ENCODE results near the gene DSCAML1.
"Not testable (repeated sequence)": the region's sequence is repeated elsewhere in the genome, so short reads cannot be mapped to it uniquely, and the experiment has no call there.

Gene DSCAML1

DNA sequence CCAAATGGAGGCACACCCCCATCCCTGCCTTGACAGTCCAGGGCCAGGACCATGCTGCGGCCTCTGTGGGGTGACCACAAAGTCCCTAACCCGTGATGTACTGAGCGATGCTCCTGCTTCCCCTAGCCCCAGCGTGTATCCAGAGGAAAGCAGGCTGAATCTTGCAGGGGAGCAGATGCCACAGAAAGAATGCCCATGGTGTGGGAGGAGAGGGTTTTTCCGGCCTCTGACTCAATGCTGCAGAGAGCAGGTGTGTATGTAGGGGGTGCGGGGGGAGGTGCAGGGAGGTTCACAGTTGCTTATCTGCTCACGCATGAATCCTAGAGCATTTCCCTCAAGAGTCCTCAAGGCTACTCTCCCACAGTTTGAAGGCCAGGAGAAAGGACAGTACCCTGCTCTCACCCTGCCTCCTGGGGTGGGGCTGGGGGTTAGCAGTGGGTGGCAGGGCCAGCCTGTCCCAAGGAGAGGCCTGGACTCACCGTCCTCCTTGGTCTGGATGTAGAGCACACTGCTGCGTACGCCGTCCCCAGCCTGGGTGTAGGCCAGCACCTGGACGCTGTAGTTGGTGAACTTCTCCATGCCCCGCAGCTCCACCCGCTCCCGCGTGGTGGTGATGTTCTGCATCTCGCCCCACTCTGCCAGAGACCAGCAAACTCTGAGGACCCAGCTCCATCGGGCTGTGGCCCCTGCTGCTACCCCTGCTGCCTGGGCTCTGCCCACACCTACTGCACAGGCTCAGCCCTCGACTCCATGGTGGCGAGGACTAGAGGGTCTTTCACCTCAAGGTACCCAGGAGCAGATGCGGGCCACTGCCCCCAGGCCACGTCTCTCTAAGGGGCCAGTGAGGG lies 338.5 kb downstream of the DSCAML1 start:
- DNase-seq = no peak

DNA sequence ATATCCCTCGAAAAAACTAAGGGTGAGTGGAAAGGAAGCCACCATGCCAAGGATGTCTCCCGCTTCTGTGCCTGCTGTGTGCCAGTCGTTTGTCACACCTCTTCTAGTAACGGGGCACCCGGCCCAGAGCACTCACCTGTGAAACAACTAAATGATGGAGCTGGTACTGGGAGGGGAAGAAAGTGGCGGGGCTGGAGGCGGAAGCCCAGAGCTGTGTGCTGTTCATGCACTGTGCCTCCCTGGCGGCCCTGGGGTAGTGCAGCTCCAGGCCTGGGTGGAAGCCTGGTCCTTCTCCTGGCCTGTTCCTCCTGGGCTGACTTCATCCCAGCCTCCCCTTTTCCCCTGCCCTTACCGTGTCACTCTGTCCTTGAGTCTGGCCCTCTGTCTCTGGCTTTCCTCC lies 339.2 kb downstream of the DSCAML1 start:
- DNase-seq = no peak

DNA sequence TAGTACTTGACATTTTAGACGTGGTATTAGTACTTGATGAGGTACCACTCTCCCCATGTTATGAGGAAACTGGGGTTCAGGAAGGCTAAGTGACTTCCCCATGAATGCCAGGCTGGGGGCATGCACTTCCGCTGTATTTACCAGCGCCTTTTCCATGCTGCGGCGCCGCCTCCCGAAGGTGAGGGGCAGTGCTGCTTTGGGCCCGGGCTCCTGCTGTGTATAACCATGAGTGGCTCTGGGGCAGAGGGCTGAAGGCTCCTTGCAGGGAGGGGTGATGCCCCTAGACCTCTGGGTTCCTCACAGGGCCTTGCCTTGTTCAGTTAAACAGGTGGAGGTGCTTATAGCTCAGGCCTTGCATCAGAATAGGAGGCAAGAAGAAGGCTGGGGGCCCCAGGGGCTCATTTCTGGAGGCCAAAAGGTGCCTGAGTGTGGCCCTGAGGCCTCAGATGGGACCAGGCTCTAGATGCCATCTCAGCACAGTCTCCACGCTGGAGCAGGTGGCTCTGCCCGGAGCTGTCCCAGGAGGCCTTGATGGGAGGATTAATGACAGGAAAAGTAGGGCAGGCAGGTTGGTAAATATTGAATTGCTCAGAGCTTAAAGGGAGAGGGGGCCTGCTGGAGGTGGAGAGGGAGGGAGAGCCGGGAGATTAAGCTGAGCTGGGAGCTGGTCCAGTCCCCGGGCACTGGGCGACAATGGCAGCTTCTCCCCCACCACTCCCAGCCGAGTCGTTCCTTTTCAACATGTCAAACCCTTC lies 339.8 kb downstream of the DSCAML1 start:
- peak; percentile 1 for DNase-seq

DNA sequence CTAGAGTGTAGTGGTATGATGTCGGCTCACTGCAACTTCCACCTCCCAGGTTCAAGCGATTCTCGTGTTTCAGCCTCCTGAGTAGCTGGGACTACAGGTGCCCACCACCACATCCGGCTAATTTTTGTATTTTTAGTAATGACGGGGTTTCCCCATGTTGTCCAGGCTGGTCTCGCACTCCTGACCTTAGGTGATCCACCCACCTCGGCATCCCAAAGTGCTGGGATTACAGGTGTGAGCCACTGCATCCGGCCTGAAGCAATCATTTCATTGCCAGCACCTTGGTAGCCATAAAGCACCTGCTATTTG lies 340.3 kb downstream of the DSCAML1 start:
- not testable (repeated sequence) for DNase-seq

DNA sequence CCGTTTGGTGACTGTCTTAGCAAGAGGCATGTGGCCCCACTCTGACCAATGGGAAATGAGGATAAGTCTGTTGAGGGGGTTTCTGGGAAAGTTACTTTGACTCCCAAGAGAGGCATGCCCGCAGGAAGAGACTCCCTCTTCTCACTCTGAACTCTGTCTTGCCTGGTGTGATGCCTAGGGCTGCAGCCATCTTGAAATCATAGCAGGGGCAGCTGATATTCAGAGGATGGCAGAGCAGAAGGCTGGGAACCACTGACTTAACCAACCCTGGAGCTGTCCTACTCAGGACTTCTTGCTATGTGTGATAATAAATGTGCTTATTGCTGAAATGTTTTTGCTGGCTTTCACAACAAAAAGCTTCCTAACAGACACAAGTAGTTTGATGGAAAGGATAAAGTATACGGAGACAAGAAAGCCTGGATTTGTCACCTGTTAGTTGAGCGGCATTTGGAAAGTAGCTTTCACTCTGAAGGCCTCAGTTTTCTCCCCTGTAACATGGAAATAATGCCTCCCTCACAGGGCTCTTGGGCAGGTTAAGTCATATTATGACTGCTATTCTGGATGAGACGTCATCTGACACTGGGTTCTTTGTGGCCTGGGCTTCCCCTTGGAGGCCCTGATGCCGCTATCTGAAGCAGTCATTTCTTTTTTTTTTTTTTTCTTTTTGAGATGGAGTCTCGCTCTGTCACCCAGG lies 340.8 kb downstream of the DSCAML1 start:
- no peak for DNase-seq

DNA sequence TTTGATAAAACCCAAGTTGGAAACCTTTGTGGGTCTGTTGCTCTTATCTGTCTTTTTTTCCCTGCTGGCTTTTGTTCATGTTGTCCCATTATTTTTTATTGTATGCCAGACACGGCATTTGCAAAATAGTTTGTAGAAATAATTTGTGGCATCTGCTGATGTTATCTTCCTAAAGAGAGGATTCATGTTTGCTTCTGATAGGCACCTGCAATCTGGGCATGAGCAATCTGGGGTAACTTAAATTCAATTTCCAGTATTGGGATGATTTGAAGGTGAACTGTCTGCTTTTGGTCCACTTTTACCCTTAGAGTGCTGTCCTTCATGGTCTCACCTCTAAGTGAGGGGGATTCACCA lies 342.5 kb downstream of the DSCAML1 start:
- no peak for DNase-seq

DNA sequence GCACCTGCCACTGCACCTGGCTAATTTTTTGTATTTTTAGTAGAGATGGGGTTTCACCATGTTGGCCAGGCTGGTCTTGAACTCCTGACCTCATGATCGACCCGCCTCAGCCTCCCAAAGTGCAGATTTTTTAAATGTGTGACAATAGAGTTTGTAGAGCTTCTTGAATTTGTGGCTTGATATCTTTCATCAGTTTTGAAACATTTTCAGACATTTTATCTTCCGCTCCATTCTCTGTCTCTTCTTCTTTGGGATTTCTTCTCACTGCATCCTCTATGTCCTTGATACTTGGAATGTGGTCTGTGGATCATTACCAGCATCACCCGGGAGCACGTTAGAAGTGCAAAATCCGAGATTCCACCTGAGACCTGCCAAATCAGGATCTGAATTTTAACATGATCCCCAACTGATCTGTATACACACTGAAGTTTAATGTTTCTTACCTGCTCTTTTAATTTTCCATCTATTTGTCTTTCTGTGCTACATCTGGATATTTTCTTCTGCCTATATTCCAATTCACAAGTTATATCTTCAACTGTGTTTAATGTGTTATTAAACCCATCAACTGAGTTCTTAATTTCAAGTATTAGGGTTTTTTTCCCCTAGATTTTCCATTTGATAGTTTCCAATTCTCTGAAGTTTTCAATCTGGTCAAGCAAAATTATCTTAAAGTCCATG lies 343.0 kb downstream of the DSCAML1 start:
- no peak for DNase-seq

DNA sequence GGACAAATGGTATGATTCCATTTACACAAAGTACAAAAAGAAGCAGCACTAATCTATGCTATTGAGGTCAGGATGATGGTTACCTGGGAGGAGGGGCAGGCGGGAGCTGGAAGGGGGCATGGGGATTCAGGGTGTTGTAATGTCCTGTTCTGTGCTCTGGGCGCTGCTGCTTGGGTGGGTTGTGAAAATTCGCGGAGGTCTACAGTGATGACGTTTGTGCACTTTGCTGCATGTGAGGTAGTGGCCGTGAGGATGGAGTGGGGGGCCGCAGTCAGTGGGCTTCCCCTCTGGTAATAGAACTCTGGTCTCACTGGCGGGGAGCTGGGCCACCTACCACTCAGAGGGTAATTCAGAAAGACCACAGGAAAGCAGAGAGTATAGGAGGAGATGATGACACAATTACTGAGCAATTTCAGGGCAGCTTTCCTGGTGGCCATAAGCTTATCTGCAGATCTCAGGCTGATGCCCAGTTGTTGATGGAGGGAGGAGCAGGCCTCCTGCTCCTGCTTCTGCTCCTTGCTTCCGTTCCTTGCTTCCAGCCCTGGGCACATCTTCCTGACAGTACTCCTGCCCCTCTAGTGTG lies 347.8 kb downstream of the DSCAML1 start:
- DNase-seq = no peak

DNA sequence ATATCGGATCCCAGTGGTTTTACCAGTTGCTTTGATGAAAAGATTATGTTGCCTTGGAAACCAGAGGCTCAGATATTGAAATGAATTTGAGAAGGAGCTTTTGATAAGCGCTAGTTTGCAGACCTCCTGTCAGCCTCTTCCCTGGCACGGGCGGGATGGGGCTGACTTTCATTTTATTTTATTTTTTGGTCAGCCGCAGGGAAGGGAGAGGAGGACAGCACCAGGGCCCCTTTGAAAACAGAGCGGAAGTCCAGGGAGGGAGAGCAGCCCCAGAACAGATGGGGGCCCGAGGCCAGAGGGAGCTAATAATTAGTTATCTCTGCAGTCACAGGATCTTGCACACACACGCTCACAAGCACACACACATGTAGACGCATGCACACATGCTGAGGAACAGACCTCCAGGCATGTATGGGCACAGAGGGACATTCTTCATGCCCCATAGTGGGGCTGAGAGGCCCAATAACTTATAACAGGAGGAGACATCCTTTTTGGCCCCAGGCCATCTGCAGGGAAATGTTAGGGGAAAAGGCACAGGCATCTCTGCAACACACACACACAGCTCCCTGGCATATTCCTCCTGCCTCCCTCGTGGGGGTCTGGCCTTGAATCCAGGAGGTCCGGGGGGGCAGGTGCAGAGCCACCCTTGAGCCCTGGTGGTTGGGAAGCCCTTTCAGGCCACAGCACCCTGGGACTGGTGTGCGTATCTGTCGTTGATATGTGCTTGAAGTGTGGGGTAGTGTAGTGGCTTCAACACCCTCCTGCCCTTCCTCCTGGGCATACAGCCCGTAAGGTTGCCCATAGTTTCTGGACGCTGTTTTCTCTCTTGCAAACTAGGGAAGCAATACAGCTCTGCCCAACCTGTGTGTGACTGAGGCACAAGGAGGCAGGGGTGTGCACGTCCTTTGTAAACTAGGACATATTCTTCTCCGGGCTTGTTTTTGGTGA lies 352.0 kb downstream of the DSCAML1 start:
- no peak for DNase-seq

DNA sequence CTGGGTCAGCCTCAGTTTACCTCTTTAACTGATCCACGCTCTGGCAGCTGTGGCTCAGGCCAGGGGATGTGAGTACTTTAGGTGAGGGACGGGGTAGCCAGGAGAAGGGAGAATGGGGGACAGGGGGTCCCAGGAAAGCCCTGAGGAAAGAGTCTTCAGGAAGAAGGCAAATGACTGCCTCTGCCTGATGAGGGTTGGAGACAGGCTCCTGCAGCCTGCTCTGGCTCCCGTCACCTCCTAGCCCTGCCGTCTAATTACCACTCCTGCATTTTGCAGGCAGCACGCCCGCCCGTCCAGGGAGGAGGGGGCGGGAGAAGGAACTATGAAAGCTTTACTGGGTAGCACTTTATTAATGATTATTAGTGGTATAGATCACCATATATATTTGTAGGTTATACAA lies 352.8 kb downstream of the DSCAML1 start:
- DNase-seq = no peak

DNA sequence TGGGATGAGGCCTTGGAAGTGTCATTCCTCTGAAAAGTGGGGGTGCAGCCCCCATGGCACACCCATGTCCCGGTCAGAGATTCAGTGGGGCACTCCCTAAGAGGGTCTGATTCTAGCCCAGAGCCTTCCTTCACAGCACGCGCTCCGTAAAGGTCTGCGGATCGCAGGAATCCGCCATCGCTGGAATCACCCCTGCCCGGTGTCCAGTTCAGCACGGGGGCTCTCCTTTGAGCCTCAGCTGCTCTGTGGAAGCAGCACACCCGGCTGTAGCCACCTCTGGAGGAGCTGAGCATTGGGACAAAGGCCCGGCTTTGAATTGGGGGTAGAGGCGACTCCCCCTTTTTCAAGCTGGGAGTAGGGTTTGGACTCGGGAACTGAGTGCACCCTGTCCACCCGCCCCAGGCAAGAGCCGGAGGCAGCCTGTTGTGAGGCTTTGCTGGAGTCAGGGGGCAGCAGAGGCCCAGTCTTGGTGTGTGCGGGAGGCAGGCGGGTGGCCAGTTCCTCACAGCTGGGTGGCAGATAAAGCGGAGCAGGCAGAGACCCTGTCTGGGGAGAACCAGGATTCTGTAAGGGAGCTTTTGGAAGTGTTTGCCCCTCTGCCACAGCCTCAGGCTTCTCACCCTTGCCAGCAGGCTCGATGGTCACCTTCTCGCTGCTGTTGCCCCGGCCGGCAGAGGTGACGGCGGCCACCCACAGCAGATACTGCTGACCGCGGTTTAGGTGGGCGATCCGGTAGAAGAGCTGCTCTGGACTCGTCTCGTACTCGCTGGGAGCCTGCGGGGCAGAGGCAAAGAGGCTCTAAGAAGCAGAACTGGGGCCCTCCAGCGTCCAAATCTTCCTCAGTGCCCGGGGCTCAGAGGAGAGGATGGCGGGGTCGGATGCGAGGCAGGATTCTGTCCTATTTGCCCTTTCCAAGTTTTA lies 353.5 kb downstream of the DSCAML1 start:
- DNase-seq = no peak

DNA sequence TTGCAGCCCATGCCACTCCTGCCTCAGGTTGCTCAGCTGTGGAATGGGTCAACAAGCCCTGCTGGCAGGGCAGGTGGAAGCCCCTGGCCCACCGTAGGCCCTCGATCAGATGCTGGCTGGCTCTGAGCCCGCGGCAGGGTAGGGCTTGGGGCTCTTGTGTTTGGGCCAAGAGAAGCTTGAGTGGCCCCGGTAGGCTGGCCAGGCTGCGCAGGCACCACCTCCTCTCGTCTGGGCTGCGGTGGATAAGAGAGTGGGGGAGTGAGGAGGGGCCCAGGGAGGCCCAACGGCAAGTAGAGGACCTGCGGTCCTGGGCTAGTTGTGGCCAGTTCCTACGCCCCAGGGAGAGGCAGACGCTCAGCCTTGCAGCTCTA lies 354.2 kb downstream of the DSCAML1 start:
- DNase-seq = no peak

DNA sequence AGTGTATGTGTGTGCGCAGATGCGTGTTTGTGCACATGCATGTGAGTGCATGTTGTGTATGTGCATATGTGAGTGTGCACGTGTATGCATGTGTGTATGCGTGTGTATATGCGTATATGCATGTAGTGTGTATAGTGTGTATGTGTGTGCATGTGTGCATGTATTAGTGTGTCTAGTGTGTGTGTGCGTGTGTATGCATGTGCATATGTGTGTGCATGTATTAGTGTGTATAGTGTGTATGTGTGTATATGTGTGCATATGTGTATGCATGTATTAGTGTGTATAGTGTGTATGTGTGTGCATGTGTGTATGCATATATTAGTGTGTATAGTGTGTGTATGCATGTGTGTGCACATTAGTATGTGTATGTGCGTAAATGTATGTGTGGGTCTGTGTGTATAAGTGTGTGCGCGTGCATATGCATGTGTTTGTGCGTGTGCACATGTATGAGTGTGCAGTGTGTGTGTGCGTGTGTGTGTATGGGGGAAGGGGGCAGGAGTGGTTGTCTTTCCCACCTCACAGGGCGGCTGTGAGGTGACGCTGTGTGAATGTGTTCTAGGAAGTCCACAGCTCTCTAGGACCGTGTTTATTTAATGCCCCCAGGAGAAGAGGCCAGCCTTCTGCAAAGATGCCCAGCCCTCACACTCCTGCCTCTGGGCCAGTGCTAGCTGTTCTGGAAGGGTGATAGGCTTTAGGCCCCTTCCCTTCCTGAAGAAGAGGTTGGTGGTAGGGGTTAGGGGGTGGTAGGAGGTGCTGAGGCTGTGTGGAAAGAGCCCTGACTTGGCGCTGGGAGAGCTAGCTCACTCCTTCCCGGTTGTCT lies 354.8 kb downstream of the DSCAML1 start:
- DNase-seq = no peak

DNA sequence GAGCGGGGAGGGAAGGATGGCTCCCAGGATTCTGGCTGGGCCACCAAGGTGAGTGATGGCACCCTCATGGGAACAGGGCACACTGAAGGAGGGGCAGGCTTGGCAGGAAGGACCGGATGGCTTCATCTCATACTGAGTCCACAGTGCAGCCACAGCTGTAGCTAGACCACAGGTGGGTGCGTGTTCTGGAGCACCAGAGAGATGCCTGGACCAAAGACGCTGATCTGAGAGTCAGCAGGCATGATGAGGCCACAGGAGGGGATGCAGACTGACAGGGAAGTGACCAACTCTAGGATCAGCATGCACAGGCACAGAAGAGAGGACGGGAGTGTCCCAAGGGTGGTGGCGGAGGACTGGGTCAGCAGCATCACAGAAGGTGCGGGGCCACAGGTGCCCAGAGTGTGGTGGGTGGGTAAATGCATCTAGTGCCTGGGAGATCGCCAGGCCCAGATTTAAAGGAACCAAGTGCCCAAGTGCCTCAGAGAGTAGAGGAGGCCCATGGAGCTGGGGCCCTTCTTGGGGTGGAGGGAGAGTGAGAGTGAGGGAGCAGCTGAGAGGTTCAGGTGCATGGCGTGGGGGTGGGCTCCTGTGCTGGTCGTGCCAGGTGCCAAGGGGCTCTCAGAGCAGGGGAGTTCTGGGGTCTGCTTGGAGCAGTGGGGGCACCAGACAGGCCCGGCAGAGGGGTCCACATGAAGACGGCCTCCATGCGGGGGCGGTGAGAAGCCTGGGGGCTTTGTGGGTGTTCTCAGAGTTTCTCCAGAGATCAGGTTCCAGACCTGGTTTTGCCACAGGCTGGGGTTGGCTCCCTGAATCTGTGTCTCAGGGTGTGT lies 355.7 kb downstream of the DSCAML1 start:
- no peak for DNase-seq

DNA sequence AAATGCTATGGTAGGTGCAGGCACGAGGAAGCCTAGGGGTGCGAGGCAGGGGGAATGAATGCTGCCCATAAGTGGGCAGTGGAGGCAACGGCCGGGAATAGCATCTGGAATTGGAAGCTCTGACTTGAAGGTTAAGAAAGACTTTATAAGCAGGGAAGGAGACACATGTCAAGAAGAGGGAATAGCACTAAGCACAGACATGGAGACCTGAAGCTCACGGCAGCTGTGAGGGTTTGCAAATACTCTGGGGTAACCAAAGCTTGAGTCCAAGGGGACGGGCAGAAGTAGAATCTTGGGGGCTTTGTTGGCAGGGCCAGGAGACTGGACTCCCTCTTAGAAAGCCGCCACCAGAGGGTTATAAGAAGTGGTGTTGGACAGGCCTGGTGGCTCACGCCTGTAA lies 356.8 kb downstream of the DSCAML1 start:
- DNase-seq = no peak

DNA sequence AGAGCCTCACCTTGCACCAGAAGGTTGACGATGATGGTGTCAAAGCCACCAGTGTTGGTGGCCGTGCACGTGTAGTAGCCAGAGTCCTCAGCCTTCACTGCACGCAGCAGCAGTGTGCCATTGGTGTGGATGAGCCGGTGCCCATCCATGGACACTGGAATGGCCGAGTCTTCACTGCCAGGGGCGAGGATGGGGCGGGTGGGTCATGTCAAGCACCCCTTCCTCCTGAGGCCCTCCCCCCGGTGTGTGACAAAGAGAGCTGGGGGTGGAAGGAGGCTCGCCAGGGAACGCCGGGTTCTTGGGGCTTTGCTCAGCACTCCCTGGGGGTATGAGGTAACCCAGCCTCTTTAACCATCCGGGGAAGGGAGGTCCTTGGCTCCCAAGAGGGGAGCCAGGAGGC lies 357.8 kb downstream of the DSCAML1 start:
- DNase-seq = no peak

DNA sequence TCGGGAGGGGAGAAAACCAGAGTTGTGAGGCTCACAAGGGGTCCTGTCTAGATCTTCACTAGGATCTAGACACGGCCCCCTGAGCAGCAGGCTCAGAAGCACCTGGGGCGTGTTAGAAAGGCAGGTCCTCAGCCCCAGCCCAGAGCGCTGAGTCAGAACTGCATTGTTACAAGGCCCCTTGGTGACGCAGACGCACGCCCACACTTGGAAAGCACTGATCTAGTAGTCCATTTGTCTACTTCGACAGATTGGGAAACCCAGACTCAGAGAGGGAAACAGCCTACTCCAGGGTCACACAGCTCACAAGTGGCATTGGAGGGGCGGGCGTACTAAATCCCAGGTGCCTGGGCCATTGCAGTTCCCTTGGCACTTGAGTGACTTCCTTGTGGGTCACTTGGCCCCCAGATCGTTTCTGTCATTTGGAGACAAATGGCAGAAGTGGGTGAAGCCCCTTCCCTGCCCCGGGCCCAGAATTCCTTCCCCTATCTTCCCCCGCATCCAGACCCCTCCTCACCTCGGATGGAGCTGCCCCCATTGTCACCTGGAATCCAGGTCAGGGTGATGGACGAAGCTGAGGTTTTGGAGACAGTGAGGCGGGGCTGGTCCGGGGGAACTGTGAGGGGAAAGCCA lies 358.5 kb downstream of the DSCAML1 start:
- no peak for DNase-seq

DNA sequence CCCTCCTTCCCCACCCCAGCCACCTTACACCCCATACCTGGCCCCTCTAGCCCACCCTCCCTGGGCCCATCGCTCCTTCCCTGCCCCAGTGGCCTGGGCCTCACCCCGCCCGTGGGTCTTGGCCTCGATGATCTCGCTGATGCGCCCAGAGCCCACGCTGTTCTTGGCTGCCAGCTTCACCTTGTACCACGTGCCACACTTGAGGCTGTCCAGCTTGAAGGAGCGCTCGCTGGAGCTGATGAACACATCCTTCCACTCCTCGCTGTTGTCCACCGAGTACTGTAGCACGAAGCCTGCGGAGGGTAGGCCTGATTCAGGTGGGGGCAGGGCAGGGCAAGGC lies 359.3 kb downstream of the DSCAML1 start:
- no peak for DNase-seq

All from NCI-H748 treated with DMSO at 0.1 percent for 48 hours (cell line).